ENCODE data around the gene KCNAB1.

DNA sequence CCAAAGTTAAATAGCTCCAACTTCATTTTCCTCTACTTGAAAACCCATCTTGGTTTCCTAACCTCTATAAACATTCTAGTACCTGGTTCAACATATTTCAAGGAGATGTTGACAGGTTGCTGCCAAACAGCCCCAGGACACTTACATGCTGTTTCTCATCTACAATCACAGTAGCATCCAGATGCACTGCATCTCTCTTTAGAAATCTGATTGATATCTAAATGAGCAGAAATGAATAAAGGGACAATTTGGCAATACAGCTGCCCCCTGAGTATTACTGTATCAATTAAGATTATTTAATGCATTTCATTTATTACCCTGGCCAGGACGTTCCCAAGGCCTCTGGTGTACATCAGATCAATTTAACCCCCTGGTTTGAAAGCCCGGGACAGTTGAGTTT, 360.6 kb downstream of the KCNAB1 start:
- TF ChIP-seq EZH2phosphoT487 (IDR thresholded peaks at IDR 0.05; ENCODE audit: borderline replicate concordance, low read length) (no peak), EZH2 (IDR thresholded peaks at IDR 0.05; ENCODE audit: low read length, unreplicated experiment) (no peak)
- TF ChIP-seq, protein P1, sequence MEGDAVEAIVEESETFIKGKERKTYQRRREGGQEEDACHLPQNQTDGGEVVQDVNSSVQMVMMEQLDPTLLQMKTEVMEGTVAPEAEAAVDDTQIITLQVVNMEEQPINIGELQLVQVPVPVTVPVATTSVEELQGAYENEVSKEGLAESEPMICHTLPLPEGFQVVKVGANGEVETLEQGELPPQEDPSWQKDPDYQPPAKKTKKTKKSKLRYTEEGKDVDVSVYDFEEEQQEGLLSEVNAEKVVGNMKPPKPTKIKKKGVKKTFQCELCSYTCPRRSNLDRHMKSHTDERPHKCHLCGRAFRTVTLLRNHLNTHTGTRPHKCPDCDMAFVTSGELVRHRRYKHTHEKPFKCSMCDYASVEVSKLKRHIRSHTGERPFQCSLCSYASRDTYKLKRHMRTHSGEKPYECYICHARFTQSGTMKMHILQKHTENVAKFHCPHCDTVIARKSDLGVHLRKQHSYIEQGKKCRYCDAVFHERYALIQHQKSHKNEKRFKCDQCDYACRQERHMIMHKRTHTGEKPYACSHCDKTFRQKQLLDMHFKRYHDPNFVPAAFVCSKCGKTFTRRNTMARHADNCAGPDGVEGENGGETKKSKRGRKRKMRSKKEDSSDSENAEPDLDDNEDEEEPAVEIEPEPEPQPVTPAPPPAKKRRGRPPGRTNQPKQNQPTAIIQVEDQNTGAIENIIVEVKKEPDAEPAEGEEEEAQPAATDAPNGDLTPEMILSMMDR (conservative IDR thresholded peaks at IDR 0.05; ENCODE audit: low read depth, low read length) = no peak

All from PC-3 (cell line).